GM12878 (cell line): Measurements from ENCODE around the gene ACSM6. TPM values are rescaled to one million over a fixed set of nuclear protein-coding genes. Genes with fewer than 3 reads are reported as not detected.

Source experiments
- ATAC-seq: fragments of 200-7000 bp; cut with Tn5 transposase; 3 replicates; pipeline ENCODE4 v1.9.1; 2020; ENCODE audit warnings: mild to moderate bottlenecking, moderate library complexity
- BruUV-seq: library from RNA; stranded (reverse); fragments of 400-500 nt; replicated peaks from 2 replicates; lab custom pipeline; 2021; lab: Mats Ljungman, UMichigan
- CTCF ChIA-PET: fragments of 300-600 bp; sonication (Branson Sonifier 250); formaldehyde crosslinking; extraction: SDS; loops from one replicate; lab custom pipeline; 2021; ENCODE audit warnings: inconsistent platforms; lab: Yijun Ruan, JAX
- POLR2A ChIA-PET: fragments of 350-600 bp; formaldehyde crosslinking; extraction: SDS; loops from one replicate; lab custom pipeline; 2021; ENCODE audit warnings: inconsistent platforms; lab: Charles Lee
- RAD21 ChIA-PET: fragments of 300-600 bp; sonication (Branson Sonifier 250); formaldehyde crosslinking; loops from one replicate; lab custom pipeline; 2023; ENCODE audit warnings: antibody characterized with exemption; ENCODE audit not compliant: unreplicated experiment; lab: Charles Lee
- SMC1A ChIA-PET: fragments of 300-600 bp; sonication (Branson Sonifier 250); formaldehyde crosslinking; loops from one replicate; lab custom pipeline; 2023; ENCODE audit not compliant: unreplicated experiment, uncharacterized antibody; lab: Charles Lee
- DNase-seq: peaks from one replicate; pipeline ENCODE4 v3.0.0-alpha.2; 2011; ENCODE audit warnings: low read depth, low spot score
- FAIRE-seq: peaks from 3 replicates; lab custom pipeline; 2011; peaks lifted over from hg19 to GRCh38; lab: Jason Lieb, UNC
- H2AFZ ChIP-seq: 2 replicates; pipeline ENCODE4 v1.6.0; 2011; ENCODE audit warnings: low read depth, low read length, control low read depth; ENCODE audit not compliant: control insufficient read depth
- H3K27ac ChIP-seq: 2 replicates; pipeline ENCODE4 v1.5.1; 2011; ENCODE audit warnings: control low read depth; ENCODE audit not compliant: control insufficient read depth, insufficient read depth
- H3K27me3 ChIP-seq, 2 experiments: replicated peaks in 1 of 2; 2 replicates each; pipeline versions ENCODE4 v1.6.0 to v1.6.1; 2011; ENCODE audit warnings: low read length in 1 of 2; ENCODE audit not compliant: control insufficient read depth in 2 of 2, insufficient read depth in 2 of 2
- H3K36me3 ChIP-seq, 2 experiments: 2 replicates each; pipeline ENCODE4 v1.5.1; 2011; ENCODE audit warnings: low read length in 1 of 2; ENCODE audit not compliant: control insufficient read depth in 2 of 2, insufficient read depth in 2 of 2
- H3K4me1 ChIP-seq: 2 replicates; pipeline ENCODE4 v1.6.1; 2011; ENCODE audit warnings: mild to moderate bottlenecking, low read length, moderate library complexity, mixed read lengths; ENCODE audit not compliant: control insufficient read depth, insufficient read depth
- H3K4me2 ChIP-seq: 2 replicates; pipeline ENCODE4 v1.6.0; 2011; ENCODE audit warnings: control low read depth; ENCODE audit not compliant: control insufficient read depth, insufficient read depth
- H3K4me3 ChIP-seq: fragments of 200-600 bp; sonication (generic); 2 replicates; pipeline ENCODE4 v1.5.1; 2016
- H3K79me2 ChIP-seq: 2 replicates; pipeline ENCODE4 v1.6.0; 2011; ENCODE audit warnings: low read length; ENCODE audit not compliant: control insufficient read depth, insufficient read depth
- H3K9ac ChIP-seq: 2 replicates; pipeline ENCODE4 v1.8.0; 2011; ENCODE audit warnings: low read length, control low read depth, mixed read lengths; ENCODE audit not compliant: control insufficient read depth, insufficient read depth
- H3K9me3 ChIP-seq: replicated peaks from 3 replicates; pipeline ENCODE4 v1.5.1; 2011; ENCODE audit warnings: mild to moderate bottlenecking, low read length; ENCODE audit not compliant: control insufficient read depth, insufficient read depth
- H4K20me1 ChIP-seq: 2 replicates; pipeline ENCODE4 v1.6.0; 2011; ENCODE audit not compliant: control insufficient read depth, insufficient read depth
- ATF7 ChIP-seq: fragments of 450-650 bp; IDR thresholded peaks from 2 replicates; pipeline ENCODE4 v1.6.1; 2016; ENCODE audit warnings: low read depth, mild to moderate bottlenecking
- CHD1 ChIP-seq: IDR thresholded peaks from 2 replicates; pipeline ENCODE4 v1.6.1; 2012; ENCODE audit warnings: low read depth, low read length, improper control_type of control experiment
- CHD2 ChIP-seq: IDR thresholded peaks from 2 replicates; pipeline ENCODE4 v1.6.1; 2011; ENCODE audit warnings: low read depth, low read length, improper control_type of control experiment, borderline replicate concordance
- EZH2 ChIP-seq: IDR thresholded peaks from 2 replicates; pipeline ENCODE4 v1.6.1; 2012; ENCODE audit warnings: low read depth, mild to moderate bottlenecking, control low read depth, inconsistent platforms, low read length, borderline replicate concordance; ENCODE audit not compliant: control insufficient read depth
- FOS ChIP-seq: IDR thresholded peaks from 3 replicates; pipeline ENCODE4 v1.6.1; 2011; ENCODE audit warnings: borderline replicate concordance; ENCODE audit not compliant: insufficient read length; ENCODE audit errors: extremely low read depth
- FOXK2 ChIP-seq: fragments of 450-650 bp; IDR thresholded peaks from 2 replicates; pipeline ENCODE4 v1.6.1; 2017; ENCODE audit warnings: mild to moderate bottlenecking, moderate library complexity
- PAX5 ChIP-seq: IDR thresholded peaks from 2 replicates; pipeline ENCODE4 v1.6.1; 2011; ENCODE audit warnings: low read depth, low read length, borderline replicate concordance
- PML ChIP-seq: IDR thresholded peaks from 2 replicates; pipeline ENCODE4 v1.6.1; 2012; ENCODE audit warnings: low read length, inconsistent platforms
- RELA ChIP-seq: fragments of 450-650 bp; IDR thresholded peaks from 2 replicates; pipeline ENCODE4 v1.8.0; 2014; ENCODE audit warnings: borderline replicate concordance; ENCODE audit not compliant: partially characterized antibody
- SMAD5 ChIP-seq: IDR thresholded peaks from 2 replicates; pipeline ENCODE4 v1.6.1; 2016; ENCODE audit warnings: antibody characterized with exemption, low read depth
- SREBF1 ChIP-seq: IDR thresholded peaks from 2 replicates; pipeline ENCODE4 v1.6.1; 2012; ENCODE audit warnings: mild to moderate bottlenecking, low read length
- TBL1XR1 ChIP-seq: IDR thresholded peaks from 2 replicates; pipeline ENCODE4 v1.6.1; 2012; ENCODE audit warnings: low read depth, low read length, improper control_type of control experiment
- TCF3 ChIP-seq: IDR thresholded peaks from 2 replicates; pipeline ENCODE4 v1.6.1; 2012; ENCODE audit warnings: low read depth, mild to moderate bottlenecking, low read length, borderline replicate concordance; ENCODE audit not compliant: insufficient read depth
- YY1 ChIP-seq: IDR thresholded peaks from 2 replicates; pipeline ENCODE4 v1.6.1; 2011; ENCODE audit warnings: low read depth, mild to moderate bottlenecking, low read length
- ZNF384 ChIP-seq: IDR thresholded peaks from 2 replicates; pipeline ENCODE4 v1.6.1; 2012; ENCODE audit warnings: low read depth, mild to moderate bottlenecking, low read length, improper control_type of control experiment, borderline replicate concordance
- ZZZ3 ChIP-seq: IDR thresholded peaks from 2 replicates; pipeline ENCODE4 v1.6.1; 2011; ENCODE audit warnings: low read depth; ENCODE audit not compliant: control insufficient read depth, insufficient read length
- WGBS: methylation state at CpG from one replicate; pipeline ENCODE4 v1.1.6; 2016; ENCODE audit warnings: low lambda C conversion rate; ENCODE audit not compliant: insufficient replicate concordance, insufficient coverage; ENCODE audit errors: missing lambda C conversion rate; 5-methylcytosine and 5-hydroxymethylcytosine counted together
- in situ Hi-C: fragments of 300-500 bp; cut with MboI; formaldehyde crosslinking; loops from 9 replicates; pipeline ENCODE4 v1.14.3; 2018; ENCODE audit warnings: mixed read lengths
- intact Hi-C: fragments of 100-400 bp; cut with micrococcal nuclease; formaldehyde crosslinking; loops from one replicate; pipeline ENCODE4 v1.14.2; 2022; ENCODE audit not compliant: unreplicated experiment
- polyA plus RNA-seq, 11 experiments: library from polyadenylated mRNA; depleted of rRNA in 4 of 11; unstranded in 6 of 11; stranded (reverse) in 5 of 11; fragments of >200 nt; fragmentation: Nextera tagmentation in 4 of 11; fragmentation: Illumina TruSeq in 1 of 11; extraction: Ambion mirVana in 4 of 11; extraction: Trizol in 1 of 11; gene quantifications; 1 replicate in 1 of 11; 2 replicates in 10 of 11; pipeline versions ENCODE4 v1.2.1 to v1.2.3, GENCODE V29; 2011 to 2016; ENCODE audit warnings: inconsistent platforms in 2 of 11, missing spikeins in 2 of 11, low read depth in 1 of 11
- total RNA-seq, 4 experiments: library from RNA; depleted of rRNA in 3 of 4; stranded (reverse); fragments of >200 nt in 3 of 4; fragmentation: Illumina TruSeq in 1 of 4; extraction: Trizol in 1 of 4; gene quantifications; 2 replicates each; pipeline versions ENCODE4 v1.2.1 to v1.2.3, GENCODE V29; 2013 to 2021
- TF ChIP-seq, protein P1 (sequence below): fragments of 450-650 bp; IDR thresholded peaks from 2 replicates; pipeline ENCODE4 v1.6.1; 2017; ENCODE audit warnings: mild to moderate bottlenecking, moderate library complexity

Gene ACSM6
- total and polyA plus RNA-seq, 10 of the 15 experiments (the other 5 are each of a cell fraction or from before 2014, with no cell fraction given): 0.06 to 0.21 (median 0.20) TPM; not detected in 7

DNA sequence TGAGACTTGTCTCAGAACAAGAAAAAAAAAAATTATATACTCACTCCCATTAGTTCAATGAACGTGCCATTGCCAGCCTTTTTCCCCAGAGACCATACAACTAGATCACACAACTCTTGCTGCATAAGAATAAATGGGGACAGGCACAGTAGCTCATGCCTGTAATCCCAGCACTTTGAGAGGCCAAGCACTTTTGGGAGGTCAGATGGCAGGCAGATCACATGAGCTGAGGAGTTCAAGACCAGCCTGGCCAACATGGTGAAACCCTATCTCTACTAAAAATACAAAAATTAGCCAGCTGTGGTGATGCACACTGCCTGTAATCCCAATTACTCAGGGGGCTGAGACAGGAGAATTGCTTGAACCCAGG lies 83.1 kb downstream of the ACSM6 start:
- H3K9ac ChIP-seq: no peak overlapping the region
- ATAC-seq (no peak), DNase-seq (no peak), FAIRE-seq (no peak)
- H3K79me2 ChIP-seq: peaks cover 98% of the 10 kb centered on the region
- TF ChIP-seq ZZZ3 (no peak), RELA (no peak), ZNF384 (no peak), PAX5 (no peak), CHD2 (no peak), FOS (no peak), TCF3 (no peak), CHD1 (no peak), EZH2 (no peak), SMAD5 (no peak), PML (no peak), ATF7 (no peak), FOXK2 (no peak), YY1 (no peak), TBL1XR1 (no peak), SREBF1 (no peak)
- TF ChIP-seq, protein P1, sequence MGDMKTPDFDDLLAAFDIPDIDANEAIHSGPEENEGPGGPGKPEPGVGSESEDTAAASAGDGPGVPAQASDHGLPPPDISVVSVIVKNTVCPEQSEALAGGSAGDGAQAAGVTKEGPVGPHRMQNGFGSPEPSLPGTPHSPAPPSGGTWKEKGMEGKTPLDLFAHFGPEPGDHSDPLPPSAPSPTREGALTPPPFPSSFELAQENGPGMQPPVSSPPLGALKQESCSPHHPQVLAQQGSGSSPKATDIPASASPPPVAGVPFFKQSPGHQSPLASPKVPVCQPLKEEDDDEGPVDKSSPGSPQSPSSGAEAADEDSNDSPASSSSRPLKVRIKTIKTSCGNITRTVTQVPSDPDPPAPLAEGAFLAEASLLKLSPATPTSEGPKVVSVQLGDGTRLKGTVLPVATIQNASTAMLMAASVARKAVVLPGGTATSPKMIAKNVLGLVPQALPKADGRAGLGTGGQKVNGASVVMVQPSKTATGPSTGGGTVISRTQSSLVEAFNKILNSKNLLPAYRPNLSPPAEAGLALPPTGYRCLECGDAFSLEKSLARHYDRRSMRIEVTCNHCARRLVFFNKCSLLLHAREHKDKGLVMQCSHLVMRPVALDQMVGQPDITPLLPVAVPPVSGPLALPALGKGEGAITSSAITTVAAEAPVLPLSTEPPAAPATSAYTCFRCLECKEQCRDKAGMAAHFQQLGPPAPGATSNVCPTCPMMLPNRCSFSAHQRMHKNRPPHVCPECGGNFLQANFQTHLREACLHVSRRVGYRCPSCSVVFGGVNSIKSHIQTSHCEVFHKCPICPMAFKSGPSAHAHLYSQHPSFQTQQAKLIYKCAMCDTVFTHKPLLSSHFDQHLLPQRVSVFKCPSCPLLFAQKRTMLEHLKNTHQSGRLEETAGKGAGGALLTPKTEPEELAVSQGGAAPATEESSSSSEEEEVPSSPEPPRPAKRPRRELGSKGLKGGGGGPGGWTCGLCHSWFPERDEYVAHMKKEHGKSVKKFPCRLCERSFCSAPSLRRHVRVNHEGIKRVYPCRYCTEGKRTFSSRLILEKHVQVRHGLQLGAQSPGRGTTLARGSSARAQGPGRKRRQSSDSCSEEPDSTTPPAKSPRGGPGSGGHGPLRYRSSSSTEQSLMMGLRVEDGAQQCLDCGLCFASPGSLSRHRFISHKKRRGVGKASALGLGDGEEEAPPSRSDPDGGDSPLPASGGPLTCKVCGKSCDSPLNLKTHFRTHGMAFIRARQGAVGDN: no peak
- H3K9me3 ChIP-seq: no peaks in the 10 kb centered on the region; the same call in 2 of the 3 replicates
- H3K4me2 ChIP-seq: no peak overlapping the region
- H4K20me1 ChIP-seq: peaks cover 19% of the 10 kb centered on the region
- in situ Hi-C loops: no loop called here
- peaks cover 30% of the 10 kb centered on the region for H3K4me1 ChIP-seq
- intact Hi-C loops: no loop called here
- H2AFZ ChIP-seq: no peak overlapping the region
- ChIA-PET POLR2A (interaction anchor here (0.7 to 3.1 kb wide), 2 partner anchors 11 to 726 kb away, joined by 7 to 14 read pairs; no protein-coding TSS in a partner anchor), SMC1A (interaction anchor here (1.2 to 14.9 kb wide), 4 partner anchors 10 to 85 kb away, joined by 3 to 313 read pairs (median 29); no protein-coding TSS in a partner anchor), RAD21 (interaction anchor here (1.1 to 5.2 kb wide), 5 partner anchors 9 to 86 kb away, joined by 3 to 21 read pairs (median 5); no protein-coding TSS in a partner anchor), CTCF (interaction anchor here (0.6 to 16.6 kb wide), 8 partner anchors 8 to 548 kb away, joined by 3 to 348 read pairs (median 4); no protein-coding TSS in a partner anchor)
- BruUV-seq: no TSS peak
- WGBS: 100% methylated on average over 1 of the region's 1 CpG
- H3K27me3 ChIP-seq: no peaks in the 10 kb centered on the region
- no peak overlapping the region for H3K27ac ChIP-seq
- H3K36me3 ChIP-seq: peaks cover 4 to 13% of the 10 kb centered on the region in 2 experiments
- no peak overlapping the region for H3K4me3 ChIP-seq
